Activated T-helper 1 cell treated with Interleukin-2 at 50 U/mL for 16 hours (primary cell): Measurements from ENCODE around the gene ST3GAL3.
"Not testable (repeated sequence)": the region's sequence is repeated elsewhere in the genome, so short reads cannot be mapped to it uniquely, and the experiment has no call there.

Source experiments
- DNase-seq: peaks from one replicate; pipeline ENCODE4 v3.0.0-alpha.2; 2020; ENCODE audit warnings: low read depth

ST3GAL3 gene

GRCh38 chr1:43703836-43704235 is 3.5 kb upstream of the ST3GAL3 start:
- no peak for DNase-seq

GRCh38 chr1:43704838-43705237 is 2.5 kb upstream of the ST3GAL3 start:
- no peak for DNase-seq

DNA sequence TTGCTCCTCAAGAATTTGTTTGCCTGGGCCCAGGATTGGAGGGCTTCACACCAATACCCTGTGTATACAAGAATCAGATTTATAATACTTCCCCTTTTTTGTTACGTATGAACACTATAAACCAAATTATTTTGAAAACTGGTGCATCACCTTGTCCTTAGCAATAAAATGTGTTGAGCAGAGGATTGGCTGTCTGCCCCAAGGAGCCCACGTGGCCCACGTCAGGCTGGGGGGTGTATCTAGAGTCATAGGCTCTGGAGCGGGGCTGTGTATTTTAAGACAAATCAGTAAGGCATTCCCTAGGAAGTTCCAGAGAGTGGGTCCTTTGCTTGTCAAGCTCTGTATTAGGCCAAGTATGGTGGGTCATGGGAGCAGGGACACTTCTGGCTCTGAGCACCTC is 2.0 kb upstream of the ST3GAL3 start:
- no peak for DNase-seq

DNA sequence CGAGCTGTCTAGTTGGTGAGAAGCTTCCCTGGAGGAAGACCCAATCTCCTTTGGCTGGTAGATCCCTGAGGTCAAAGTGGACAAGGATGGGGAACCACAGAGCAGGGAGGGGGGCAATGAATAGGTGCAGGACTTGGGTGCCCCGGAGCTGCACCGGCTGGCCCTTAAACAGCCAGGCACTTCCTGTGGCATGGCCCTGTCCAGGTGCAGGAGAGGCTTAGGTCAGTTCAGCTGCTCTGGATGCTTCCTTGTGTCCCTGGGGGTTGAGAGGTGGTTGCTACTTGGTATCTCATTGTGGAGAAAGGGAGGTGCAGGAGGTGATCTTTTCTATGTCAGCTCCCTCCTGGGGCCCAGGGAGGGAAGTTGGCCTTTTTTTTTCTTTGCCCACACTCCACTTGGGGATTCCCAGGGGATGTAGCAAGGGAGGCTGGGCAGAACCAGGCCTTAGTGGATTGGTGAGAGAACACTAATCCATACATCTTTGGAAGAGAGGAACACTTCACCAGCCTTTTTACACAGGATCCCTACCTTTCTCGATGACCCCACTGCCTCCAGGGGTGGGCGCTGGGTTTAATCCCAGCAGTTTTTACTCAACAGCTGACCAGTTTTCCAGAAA is 1.2 kb upstream of the ST3GAL3 start:
- no peak for DNase-seq

DNA sequence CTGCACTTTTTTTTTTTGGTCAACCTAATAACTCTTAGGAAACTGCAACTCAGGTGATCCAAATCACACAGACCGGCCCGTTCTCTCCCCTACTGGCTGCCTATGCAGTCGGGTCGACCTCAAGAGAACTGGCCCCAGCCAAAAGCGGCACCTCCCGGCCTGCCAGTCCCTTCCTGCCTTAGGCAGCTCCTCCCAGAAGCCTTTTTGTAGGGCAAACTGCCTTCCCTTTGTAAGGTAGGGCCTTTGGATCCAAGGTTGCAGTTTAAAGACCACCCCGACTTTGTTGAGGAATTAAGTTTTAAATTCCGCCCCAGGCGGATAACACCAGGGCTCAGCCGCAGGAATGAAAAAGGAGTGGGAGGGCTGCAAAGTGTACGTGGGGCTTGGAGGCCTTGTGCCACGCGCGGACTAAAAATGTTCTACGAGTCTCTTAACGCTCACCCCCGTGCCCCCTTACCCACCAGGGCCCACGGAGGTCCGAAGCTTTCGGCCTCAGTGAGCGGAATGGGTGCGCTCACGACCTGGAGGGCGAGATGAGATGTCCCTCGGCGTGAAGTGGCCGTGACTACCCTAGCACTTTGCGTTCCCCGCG is 642 bp upstream of the ST3GAL3 start:
- DNase-seq: no peak

- no peak for DNase-seq
Observed at GRCh38 chr1:43708002-43708410, 670 bp downstream of the ST3GAL3 start.

- DNase-seq: no peak
Observed at GRCh38 chr1:43711049-43711448, 3.7 kb downstream of the ST3GAL3 start.

GRCh38 chr1:43711524-43712386 is 4.4 kb downstream of the ST3GAL3 start:
- no peak for DNase-seq

DNA sequence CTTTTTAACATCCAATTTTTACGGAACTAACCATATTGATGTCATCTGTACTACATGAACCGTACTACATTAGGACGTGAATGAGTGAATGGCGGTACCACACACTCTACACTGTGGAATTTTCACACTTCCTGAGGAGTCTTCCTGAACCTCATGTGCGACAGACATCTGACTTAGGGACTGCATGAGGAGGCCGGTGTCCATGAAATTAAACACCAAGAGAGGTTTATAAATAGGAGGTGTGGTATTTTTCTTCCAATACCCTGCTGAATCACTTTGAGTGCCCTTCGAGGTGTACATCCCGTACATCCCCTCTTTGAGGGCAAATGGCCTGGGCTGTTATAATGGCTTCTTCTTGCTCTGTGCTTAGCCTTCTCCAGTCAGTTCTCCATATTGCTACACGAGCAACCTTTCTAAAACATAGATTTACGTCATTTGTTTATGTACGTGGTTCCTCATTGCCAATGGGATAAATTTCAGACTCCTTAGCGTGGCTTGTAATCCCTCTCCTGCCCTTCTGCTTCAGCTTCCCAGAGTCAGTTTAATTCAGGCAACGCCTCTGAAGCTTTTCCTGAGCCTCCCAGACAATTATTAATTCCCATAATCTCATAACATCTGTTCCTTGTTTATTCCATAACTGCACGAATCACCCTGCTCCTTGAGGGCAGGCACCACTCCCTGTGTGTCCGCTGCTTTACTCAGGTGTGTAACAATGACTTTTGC is 9.4 kb downstream of the ST3GAL3 start:
- no peak for DNase-seq

- no peak for DNase-seq
Observed at GRCh38 chr1:43719063-43719462, 11.7 kb downstream of the ST3GAL3 start.

DNA sequence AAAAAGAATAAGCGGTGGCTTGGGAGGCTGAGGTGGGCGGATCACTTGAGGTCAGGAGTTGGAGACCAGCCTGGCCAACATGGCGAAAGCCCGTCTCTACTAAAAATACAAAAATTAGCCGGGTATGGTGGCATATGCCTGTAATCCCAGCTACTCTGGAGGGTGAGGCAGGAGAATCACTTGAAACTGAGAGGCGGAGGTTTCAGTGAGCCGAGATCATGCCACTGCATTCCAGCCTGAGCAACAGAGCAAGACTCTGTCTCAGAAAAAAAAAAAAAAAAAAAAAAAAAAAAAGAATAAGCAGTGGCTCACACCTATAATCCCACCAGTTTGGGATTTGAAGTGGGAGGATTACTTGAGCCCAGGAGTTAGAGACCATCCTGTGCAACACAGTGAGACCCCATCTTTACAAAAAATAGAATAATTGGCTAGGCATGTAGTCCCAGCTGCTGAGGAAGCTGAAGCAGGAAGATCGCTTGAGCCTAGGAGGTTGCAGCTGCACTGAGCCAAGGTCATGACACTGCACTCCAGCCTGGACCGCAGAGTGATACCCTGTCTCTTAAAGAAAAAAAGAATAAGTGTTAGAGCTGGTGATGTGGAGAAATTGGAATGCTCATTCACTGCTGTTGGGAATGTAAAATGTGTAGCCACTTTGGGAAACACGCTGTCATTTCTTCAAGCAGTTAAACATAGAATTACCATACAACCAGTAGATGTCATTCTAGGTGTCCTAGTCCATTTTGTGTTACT is 12.5 kb downstream of the ST3GAL3 start:
- not testable (repeated sequence) for DNase-seq

DNA sequence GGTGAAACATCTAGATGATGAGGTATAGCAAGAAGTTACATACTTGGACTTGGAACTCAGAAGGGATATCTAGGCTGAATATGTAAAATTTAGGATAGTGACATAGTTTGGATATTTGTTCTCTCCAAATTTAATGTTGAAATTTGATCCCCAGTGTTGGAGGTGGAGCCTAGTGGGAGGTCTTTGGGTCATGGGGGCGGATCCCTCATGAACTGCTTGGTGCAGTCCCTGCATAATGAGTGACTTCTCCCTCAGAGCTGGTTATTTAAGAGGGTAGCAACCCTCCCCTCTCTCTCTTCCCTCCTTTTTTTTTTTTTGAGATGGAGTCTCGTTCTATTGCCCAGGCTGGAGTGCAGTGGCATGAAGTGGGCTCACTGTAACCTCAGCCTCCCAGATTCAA is 15.5 kb downstream of the ST3GAL3 start:
- DNase-seq: no peak

GRCh38 chr1:43729816-43730463 is 22.6 kb downstream of the ST3GAL3 start:
- DNase-seq: no peak

GRCh38 chr1:43731867-43732531 is 24.7 kb downstream of the ST3GAL3 start:
- DNase-seq: no peak

- no peak for DNase-seq
Observed at GRCh38 chr1:43736819-43737218, 29.5 kb downstream of the ST3GAL3 start.

- DNase-seq: no peak
Observed at GRCh38 chr1:43742026-43742425, 34.7 kb downstream of the ST3GAL3 start.

DNA sequence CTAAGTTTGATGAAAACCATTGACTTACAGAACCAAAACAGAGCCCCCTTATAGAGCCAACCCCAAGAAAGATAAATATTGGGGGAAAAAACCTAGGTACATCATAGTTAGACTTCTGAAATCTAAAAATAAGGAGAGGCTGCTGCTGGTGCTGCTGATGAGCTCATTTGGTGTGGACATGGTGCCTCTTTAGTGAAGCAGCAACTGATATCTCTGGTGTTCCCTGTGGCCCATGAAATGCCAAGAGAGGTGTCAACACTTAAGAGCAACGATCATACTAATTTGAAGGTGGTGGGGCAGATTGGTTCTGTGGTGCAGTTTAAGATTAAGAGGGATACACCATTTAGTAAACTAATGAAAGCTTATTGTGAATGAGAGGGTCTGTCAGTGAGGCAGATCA is 35.9 kb downstream of the ST3GAL3 start:
- no peak for DNase-seq

DNA sequence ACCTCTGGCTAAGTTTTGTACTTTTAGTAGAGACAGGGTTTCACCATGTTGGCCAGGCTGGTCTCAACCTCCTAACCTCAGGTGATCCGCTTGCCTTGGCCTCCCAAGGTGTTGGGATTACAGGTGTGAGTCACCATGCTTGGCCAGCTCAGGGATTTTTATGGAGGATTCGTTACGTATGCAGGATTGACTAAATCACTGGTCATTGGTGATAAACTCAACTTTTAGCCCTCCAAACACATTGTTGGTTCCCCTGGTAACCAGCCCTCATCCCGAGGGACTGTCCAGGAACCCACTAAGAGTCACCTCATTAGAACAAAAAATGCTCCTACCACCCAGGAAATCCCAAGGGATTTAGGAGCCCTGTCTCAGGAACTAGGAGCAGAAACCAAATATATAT is 40.4 kb downstream of the ST3GAL3 start:
- DNase-seq: no peak

DNA sequence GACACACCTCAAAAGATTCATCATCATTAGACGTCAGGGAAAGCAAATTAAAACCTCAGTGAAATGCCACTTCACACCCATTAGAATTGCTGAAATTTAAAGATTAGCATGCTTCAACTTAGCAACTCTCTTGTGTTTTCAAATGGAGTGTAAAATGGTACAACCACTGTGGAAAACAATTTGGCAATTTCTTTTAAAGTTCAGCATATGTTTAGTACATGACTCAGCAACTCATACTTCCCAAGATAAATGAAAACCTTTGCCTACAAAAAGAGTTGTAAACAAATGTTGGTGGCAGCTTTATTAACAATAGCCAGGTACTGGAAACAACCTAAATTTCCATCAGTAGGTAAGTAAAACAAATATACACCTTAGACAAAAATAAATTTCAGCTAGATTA is 42.7 kb downstream of the ST3GAL3 start:
- DNase-seq: no peak

GRCh38 chr1:43753422-43753821 is 46.1 kb downstream of the ST3GAL3 start:
- no peak for DNase-seq

- DNase-seq: no peak
Observed at GRCh38 chr1:43754892-43755291, 47.6 kb downstream of the ST3GAL3 start.
